DOHH2 (cell line): ENCODE results near the gene OGDHL.

Experiments
- EZH2phosphoT487 ChIP-seq: fragments of 200-600 bp; sonication (generic); IDR thresholded peaks from 2 replicates; pipeline ENCODE4 v1.6.1; 2017; ENCODE audit warnings: borderline replicate concordance, mild to moderate bottlenecking, antibody characterized with exemption, low read length, moderate library complexity, mixed read lengths
- TF ChIP-seq, protein P1 (sequence below): fragments of 200-600 bp; sonication (generic); IDR thresholded peaks from one replicate; pipeline ENCODE4 v1.5.1; 2014; ENCODE audit warnings: antibody characterized with exemption, mild to moderate bottlenecking, low read depth, low read length; ENCODE audit not compliant: poor library complexity, severe bottlenecking

- TF ChIP-seq, protein P1, sequence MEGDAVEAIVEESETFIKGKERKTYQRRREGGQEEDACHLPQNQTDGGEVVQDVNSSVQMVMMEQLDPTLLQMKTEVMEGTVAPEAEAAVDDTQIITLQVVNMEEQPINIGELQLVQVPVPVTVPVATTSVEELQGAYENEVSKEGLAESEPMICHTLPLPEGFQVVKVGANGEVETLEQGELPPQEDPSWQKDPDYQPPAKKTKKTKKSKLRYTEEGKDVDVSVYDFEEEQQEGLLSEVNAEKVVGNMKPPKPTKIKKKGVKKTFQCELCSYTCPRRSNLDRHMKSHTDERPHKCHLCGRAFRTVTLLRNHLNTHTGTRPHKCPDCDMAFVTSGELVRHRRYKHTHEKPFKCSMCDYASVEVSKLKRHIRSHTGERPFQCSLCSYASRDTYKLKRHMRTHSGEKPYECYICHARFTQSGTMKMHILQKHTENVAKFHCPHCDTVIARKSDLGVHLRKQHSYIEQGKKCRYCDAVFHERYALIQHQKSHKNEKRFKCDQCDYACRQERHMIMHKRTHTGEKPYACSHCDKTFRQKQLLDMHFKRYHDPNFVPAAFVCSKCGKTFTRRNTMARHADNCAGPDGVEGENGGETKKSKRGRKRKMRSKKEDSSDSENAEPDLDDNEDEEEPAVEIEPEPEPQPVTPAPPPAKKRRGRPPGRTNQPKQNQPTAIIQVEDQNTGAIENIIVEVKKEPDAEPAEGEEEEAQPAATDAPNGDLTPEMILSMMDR = no peak
- no peak for TF ChIP-seq EZH2phosphoT487
Measured at GRCh38 chr10:49733866-49734265, 28.3 kb downstream of the OGDHL start.
